Keratinocyte (primary cell): ENCODE measurements around the gene KIAA1755.

Source experiments
- CTCF ChIP-seq, 3 experiments: IDR thresholded peaks in 1 of 3; conservative IDR thresholded peaks in 1 of 3; optimal IDR thresholded peaks in 1 of 3; 2 replicates in 2 of 3; 3 replicates in 1 of 3; pipeline versions ENCODE3 to v1.5.1; 2011; ENCODE audit warnings: low read length in 3 of 3, mild to moderate bottlenecking in 3 of 3, moderate library complexity in 2 of 3, control low read depth in 1 of 3, inconsistent platforms in 1 of 3; ENCODE audit not compliant: insufficient read depth in 2 of 3; ENCODE audit errors: extremely low read depth in 1 of 3
- EZH2 ChIP-seq: IDR thresholded peaks from one replicate; pipeline ENCODE4 v1.6.1; 2012; ENCODE audit warnings: inconsistent platforms, mild to moderate bottlenecking, low read length, moderate library complexity

GRCh38 chr20:38222231-38222922 is 38.2 kb downstream of the KIAA1755 start:
- TF ChIP-seq CTCF (optimal IDR thresholded peaks at IDR 0.05 in 1 of 3, IDR thresholded peaks at IDR 0.05 in 1 of 3, conservative IDR thresholded peaks at IDR 0.05 in 1 of 3; ENCODE audit: extremely low read depth in 1 of 3, insufficient read depth in 2 of 3, low read length in 3 of 3) = peak; percentile 96 to 99 (median 97)
- TF ChIP-seq EZH2 = no peak
